ENCODE results near the gene MGAT5. TPM values are rescaled to one million over a fixed set of nuclear protein-coding genes. Genes with fewer than 3 reads are reported as not detected.

Gene MGAT5
- total and polyA plus RNA-seq, 2 donors from 2014 or later, result 14.3 to 40.9 TPM

GRCh38 chr2:134325696-134326095 lies 71.8 kb downstream of the MGAT5 start:
- Histone ChIP-seq H3K36me3 (ENCODE audit: control insufficient read depth in 2 of 3, insufficient read depth in 3 of 3, low read length in 3 of 3) (no peaks in the 10 kb centered on the region), H3K9ac (ENCODE audit: low read length in 3 of 3) (no peak overlapping the region), H3K4me3 (ENCODE audit: low read length in 3 of 3) (no peak overlapping the region), H3K27me3 (ENCODE audit: control insufficient read depth, insufficient read depth, low read length) (no peaks in the 10 kb centered on the region), H3K27ac (ENCODE audit: low read depth in 2 of 2, low read length in 2 of 2) (no peak overlapping the region), H3K9me3 (ENCODE audit: control insufficient read depth in 2 of 3, insufficient read depth in 1 of 3, low read length in 3 of 3) (no peaks in the 10 kb centered on the region), H3K4me1 (ENCODE audit: control insufficient read depth in 2 of 3, insufficient read depth in 2 of 3, low read depth in 1 of 3, low read length in 3 of 3) (peaks cover 0 to 10% (median 2%) of the 10 kb centered on the region in 3 donors)
- no peak for TF ChIP-seq CTCF (IDR thresholded peaks at IDR 0.05; ENCODE audit: borderline replicate concordance, extremely low read depth, insufficient read depth)
- intact Hi-C loops (cut with DNase I), result no loop called here
- DNase-seq (no peak), FAIRE-seq (no peak)

GRCh38 chr2:134327367-134327766 lies 73.5 kb downstream of the MGAT5 start:
- no peaks in the 10 kb centered on the region for H3K27me3 ChIP-seq (ENCODE audit: control insufficient read depth, insufficient read depth, low read length)
- H3K9me3 ChIP-seq (ENCODE audit: control insufficient read depth in 2 of 3, insufficient read depth in 1 of 3, low read length in 3 of 3), result no peaks in the 10 kb centered on the region
- intact Hi-C loops (cut with DNase I), result no loop called here
- FAIRE-seq (no peak), DNase-seq (no peak)
- no peak overlapping the region for H3K27ac ChIP-seq (ENCODE audit: low read depth in 2 of 2, low read length in 2 of 2)
- H3K4me3 ChIP-seq (ENCODE audit: low read length in 3 of 3), result no peak overlapping the region
- peaks cover 0 to 10% (median 2%) of the 10 kb centered on the region in 3 donors for H3K4me1 ChIP-seq (ENCODE audit: control insufficient read depth in 2 of 3, insufficient read depth in 2 of 3, low read depth in 1 of 3, low read length in 3 of 3)
- no peaks in the 10 kb centered on the region for H3K36me3 ChIP-seq (ENCODE audit: control insufficient read depth in 2 of 3, insufficient read depth in 3 of 3, low read length in 3 of 3)
- H3K9ac ChIP-seq (ENCODE audit: low read length in 3 of 3), result no peak overlapping the region
- no peak for TF ChIP-seq CTCF (IDR thresholded peaks at IDR 0.05; ENCODE audit: borderline replicate concordance, extremely low read depth, insufficient read depth)

- H3K9ac ChIP-seq (ENCODE audit: low read length in 3 of 3), result no peak overlapping the region
- intact Hi-C loops (cut with DNase I), result no loop called here
- FAIRE-seq (no peak), DNase-seq (no peak)
- H3K4me1 ChIP-seq (ENCODE audit: control insufficient read depth in 2 of 3, insufficient read depth in 2 of 3, low read depth in 1 of 3, low read length in 3 of 3), result no peaks in the 10 kb centered on the region
- no peaks in the 10 kb centered on the region for H3K36me3 ChIP-seq (ENCODE audit: control insufficient read depth in 2 of 3, insufficient read depth in 3 of 3, low read length in 3 of 3)
- no peaks in the 10 kb centered on the region for H3K9me3 ChIP-seq (ENCODE audit: control insufficient read depth in 2 of 3, insufficient read depth in 1 of 3, low read length in 3 of 3)
- H3K27me3 ChIP-seq (ENCODE audit: control insufficient read depth, insufficient read depth, low read length), result no peaks in the 10 kb centered on the region
- no peak overlapping the region for H3K4me3 ChIP-seq (ENCODE audit: low read length in 3 of 3)
- no peak overlapping the region for H3K27ac ChIP-seq (ENCODE audit: low read depth in 2 of 2, low read length in 2 of 2)
- TF ChIP-seq CTCF (IDR thresholded peaks at IDR 0.05; ENCODE audit: borderline replicate concordance, extremely low read depth, insufficient read depth), result no peak
Measured at GRCh38 chr2:134331081-134331480, 77.2 kb downstream of the MGAT5 start.

GRCh38 chr2:134333646-134334189 lies 79.8 kb downstream of the MGAT5 start:
- Histone ChIP-seq H3K9me3 (ENCODE audit: control insufficient read depth in 2 of 3, insufficient read depth in 1 of 3, low read length in 3 of 3) (no peaks in the 10 kb centered on the region), H3K4me1 (ENCODE audit: control insufficient read depth in 2 of 3, insufficient read depth in 2 of 3, low read depth in 1 of 3, low read length in 3 of 3) (no peaks in the 10 kb centered on the region), H3K9ac (ENCODE audit: low read length in 3 of 3) (no peak overlapping the region), H3K36me3 (ENCODE audit: control insufficient read depth in 2 of 3, insufficient read depth in 3 of 3, low read length in 3 of 3) (no peaks in the 10 kb centered on the region), H3K4me3 (ENCODE audit: low read length in 3 of 3) (no peak overlapping the region), H3K27me3 (ENCODE audit: control insufficient read depth, insufficient read depth, low read length) (no peaks in the 10 kb centered on the region), H3K27ac (ENCODE audit: low read depth in 2 of 2, low read length in 2 of 2) (no peak overlapping the region)
- DNase-seq, result no peak
- TF ChIP-seq CTCF (IDR thresholded peaks at IDR 0.05; ENCODE audit: borderline replicate concordance, extremely low read depth, insufficient read depth), result no peak
- FAIRE-seq, result no peak
- intact Hi-C loops (cut with DNase I), result no loop called here
